Activated CD4-positive, alpha-beta memory T cell treated with anti-CD3 and anti-CD28 coated beads for 36 hours (primary cell): ENCODE results near the gene OR56A5. TPM values are rescaled to one million over a fixed set of nuclear protein-coding genes. Genes with fewer than 3 reads are reported as not detected.

Experiments used
- CTCF ChIA-PET: fragments of 350-600 bp; sonication (Branson Sonifier 250); formaldehyde crosslinking; loops from one replicate; lab custom pipeline; 2021; ENCODE audit warnings: antibody characterized with exemption, inconsistent platforms; lab: Charles Lee
- POLR2A ChIA-PET: fragments of 350-600 bp; sonication (Branson Sonifier 250); formaldehyde crosslinking; loops from one replicate; lab custom pipeline; 2021; ENCODE audit warnings: antibody characterized with exemption; lab: Charles Lee
- DNase-seq: peaks from one replicate; pipeline ENCODE4 v3.0.0-alpha.2; 2020
- H3K27ac Mint-ChIP-seq: one replicate; pipeline ENCODE4 v1.8.0; 2021; ENCODE audit warnings: mixed read lengths
- H3K27me3 Mint-ChIP-seq: one replicate; pipeline ENCODE4 v1.8.0; 2021; ENCODE audit warnings: mixed read lengths
- H3K36me3 Mint-ChIP-seq: one replicate; pipeline ENCODE4 v1.8.0; 2021; ENCODE audit warnings: mixed read lengths
- H3K4me1 Mint-ChIP-seq: one replicate; pipeline ENCODE4 v1.8.0; 2021; ENCODE audit warnings: low read depth, mixed read lengths
- H3K4me3 Mint-ChIP-seq: one replicate; pipeline ENCODE4 v1.8.0; 2021; ENCODE audit warnings: mild to moderate bottlenecking, mixed read lengths
- H3K9me3 Mint-ChIP-seq: one replicate; pipeline ENCODE4 v1.8.0; 2021; ENCODE audit warnings: mixed read lengths
- intact Hi-C: fragments of 100-400 bp; cut with micrococcal nuclease; formaldehyde crosslinking; loops from one replicate; pipeline ENCODE4 v1.15.1; 2023
- total RNA-seq, 2 experiments: library from RNA; stranded (reverse); gene quantifications; one replicate each; pipeline ENCODE4 v1.2.3, GENCODE V29; 2021

Gene OR56A5
- total RNA-seq, 2 experiments from 2014 or later, result not detected

- ChIA-PET POLR2A (no interaction called here), CTCF (no interaction called here)
- no peaks in the 10 kb centered on the region for H3K4me1 Mint-ChIP-seq
- intact Hi-C loops, result no loop called here
- DNase-seq, result no peak
- peaks cover 12% of the 10 kb centered on the region for H3K9me3 Mint-ChIP-seq
- no peaks in the 10 kb centered on the region for H3K27me3 Mint-ChIP-seq
- H3K4me3 Mint-ChIP-seq, result no peak overlapping the region
- no peak overlapping the region for H3K27ac Mint-ChIP-seq
- H3K36me3 Mint-ChIP-seq, result no peaks in the 10 kb centered on the region
Measured at GRCh38 chr11:5930614-5931013, 37.7 kb downstream of the OR56A5 start.

GRCh38 chr11:5929571-5930368, 38.5 kb downstream of the OR56A5 start:
- POLR2A ChIA-PET, result no interaction called here
- no peaks in the 10 kb centered on the region for H3K36me3 Mint-ChIP-seq
- no peak overlapping the region for H3K4me3 Mint-ChIP-seq
- no peaks in the 10 kb centered on the region for H3K27me3 Mint-ChIP-seq
- CTCF ChIA-PET, result no interaction called here
- H3K27ac Mint-ChIP-seq, result no peak overlapping the region
- intact Hi-C loops, result no loop called here
- H3K4me1 Mint-ChIP-seq, result no peaks in the 10 kb centered on the region
- peaks cover 16% of the 10 kb centered on the region for H3K9me3 Mint-ChIP-seq
- no peak for DNase-seq

- no peak overlapping the region for H3K4me3 Mint-ChIP-seq
Measured at GRCh38 chr11:5928811-5929210, 39.5 kb downstream of the OR56A5 start.

GRCh38 chr11:5928271-5928670, 40.0 kb downstream of the OR56A5 start:
- no peaks in the 10 kb centered on the region for H3K36me3 Mint-ChIP-seq
- intact Hi-C loops, result no loop called here
- no peaks in the 10 kb centered on the region for H3K27me3 Mint-ChIP-seq
- no peaks in the 10 kb centered on the region for H3K4me1 Mint-ChIP-seq
- POLR2A ChIA-PET, result no interaction called here
- CTCF ChIA-PET, result no interaction called here
- peaks cover 27% of the 10 kb centered on the region for H3K9me3 Mint-ChIP-seq
- H3K4me3 Mint-ChIP-seq, result no peak overlapping the region
- H3K27ac Mint-ChIP-seq, result no peak overlapping the region
- DNase-seq, result no peak

More at GRCh38 chr11:5928811-5929210, 39.5 kb downstream of the OR56A5 start:
- DNase-seq, result no peak
- H3K27ac Mint-ChIP-seq, result no peak overlapping the region
- H3K36me3 Mint-ChIP-seq, result no peaks in the 10 kb centered on the region
- no peaks in the 10 kb centered on the region for H3K4me1 Mint-ChIP-seq
- peaks cover 24% of the 10 kb centered on the region for H3K9me3 Mint-ChIP-seq
- no peaks in the 10 kb centered on the region for H3K27me3 Mint-ChIP-seq
- intact Hi-C loops, result no loop called here
- CTCF ChIA-PET, result no interaction called here
- POLR2A ChIA-PET, result no interaction called here

- no peak overlapping the region for H3K27ac Mint-ChIP-seq
- intact Hi-C loops, result no loop called here
- no peak for DNase-seq
- peaks cover 25% of the 10 kb centered on the region for H3K9me3 Mint-ChIP-seq
- ChIA-PET CTCF (no interaction called here), POLR2A (no interaction called here)
- H3K36me3 Mint-ChIP-seq, result no peaks in the 10 kb centered on the region
- H3K4me3 Mint-ChIP-seq, result no peak overlapping the region
- H3K4me1 Mint-ChIP-seq, result no peaks in the 10 kb centered on the region
- H3K27me3 Mint-ChIP-seq, result no peaks in the 10 kb centered on the region
Measured at GRCh38 chr11:5923794-5924193, 44.5 kb downstream of the OR56A5 start.

- POLR2A ChIA-PET, result no interaction called here
Measured at GRCh38 chr11:5923427-5923776, 44.9 kb downstream of the OR56A5 start.

GRCh38 chr11:5922749-5923426, 45.4 kb downstream of the OR56A5 start:
- no peaks in the 10 kb centered on the region for H3K4me1 Mint-ChIP-seq
- peak; percentile 52 for DNase-seq
- ChIA-PET POLR2A (no interaction called here), CTCF (no interaction called here)
- H3K4me3 Mint-ChIP-seq, result no peak overlapping the region
- intact Hi-C loops, result no loop called here
- H3K27me3 Mint-ChIP-seq, result no peaks in the 10 kb centered on the region
- no peak overlapping the region for H3K27ac Mint-ChIP-seq
- no peaks in the 10 kb centered on the region for H3K36me3 Mint-ChIP-seq
- peaks cover 25% of the 10 kb centered on the region for H3K9me3 Mint-ChIP-seq

More at GRCh38 chr11:5923427-5923776, 44.9 kb downstream of the OR56A5 start:
- H3K36me3 Mint-ChIP-seq, result no peaks in the 10 kb centered on the region
- no peak overlapping the region for H3K4me3 Mint-ChIP-seq
- H3K4me1 Mint-ChIP-seq, result no peaks in the 10 kb centered on the region
- CTCF ChIA-PET, result no interaction called here
- intact Hi-C loops, result no loop called here
- peaks cover 25% of the 10 kb centered on the region for H3K9me3 Mint-ChIP-seq
- no peaks in the 10 kb centered on the region for H3K27me3 Mint-ChIP-seq
- H3K27ac Mint-ChIP-seq, result no peak overlapping the region
- DNase-seq, result no peak

Other genes starting within 250 kb of the OR56A5 start
- gene OR56B1, start 232.0 kb downstream of the OR56A5 start, total RNA-seq, result under 1 TPM; 0.12 to 0.19 TPM
- gene OR52N4, start 214.3 kb downstream of the OR56A5 start, total RNA-seq, result under 1 TPM; 0.29 to 0.62 TPM
- not detected for gene OR52N5, start 185.1 kb downstream of the OR56A5 start, total RNA-seq
- gene OR52N1, start 177.2 kb downstream of the OR56A5 start, total RNA-seq, result not detected
- not detected for gene OR52N2, start 159.6 kb downstream of the OR56A5 start, total RNA-seq
- not detected for gene OR52E6, start 126.6 kb downstream of the OR56A5 start, total RNA-seq
- not detected for gene OR52E8, start 110.8 kb downstream of the OR56A5 start, total RNA-seq
- gene OR52E4, start 87.9 kb downstream of the OR56A5 start, total RNA-seq, result not detected
- not detected for gene OR52E5, start 75.3 kb downstream of the OR56A5 start, total RNA-seq
- not detected for gene OR56A3, start 26.2 kb downstream of the OR56A5 start, total RNA-seq
- gene OR52L1, start 18.5 kb upstream of the OR56A5 start, total RNA-seq, result not detected
- not detected for gene OR56A4, start 38.5 kb upstream of the OR56A5 start, total RNA-seq
- gene OR56A1, start 62.3 kb upstream of the OR56A5 start, total RNA-seq, result not detected
- not detected for gene OR56B4, start 139.2 kb upstream of the OR56A5 start, total RNA-seq
- gene OR52B2, start 201.8 kb upstream of the OR56A5 start, total RNA-seq, result not detected
- not detected for gene OR52W1, start 230.7 kb upstream of the OR56A5 start, total RNA-seq
- gene C11orf42, start 237.1 kb upstream of the OR56A5 start, total RNA-seq, result not detected